Spleen (tissue), 11 donors: ENCODE measurements around the gene LINGO1. TPM values are rescaled to one million over a fixed set of nuclear protein-coding genes. Genes with fewer than 3 reads are reported as not detected.

Experiments
- DNase-seq: peaks from one replicate; pipeline ENCODE4 v3.0.0-alpha.2; 2020
- H3K27ac ChIP-seq, 8 donors: fragments of 200-600 bp; sonication (generic) in 7 of 8; 1 replicate in 4 of 8; 2 replicates in 4 of 8; pipeline versions ENCODE4 v1.5.0 to v1.8.0; 2016 to 2021; ENCODE audit warnings: inconsistent platforms in 4 of 8, mild to moderate bottlenecking in 4 of 8, moderate library complexity in 1 of 8
- H3K27me3 ChIP-seq, 7 donors: fragments of 200-600 bp; sonication (generic) in 6 of 7; replicated peaks in 1 of 7; 1 replicate in 4 of 7; 2 replicates in 3 of 7; pipeline versions ENCODE4 v1.5.0 to v1.8.0; 2016 to 2021; ENCODE audit warnings: inconsistent platforms in 3 of 7, mild to moderate bottlenecking in 1 of 7
- H3K36me3 ChIP-seq, 6 donors: fragments of 200-600 bp; sonication (generic) in 5 of 6; 1 replicate in 4 of 6; 2 replicates in 2 of 6; pipeline versions ENCODE4 v1.5.0 to v1.8.0; 2016 to 2021; ENCODE audit warnings: inconsistent platforms in 2 of 6
- H3K4me1 ChIP-seq, 6 donors: fragments of 200-600 bp; sonication (generic) in 5 of 6; 1 replicate in 3 of 6; 2 replicates in 3 of 6; pipeline versions ENCODE4 v1.5.0 to v1.8.0; 2016 to 2021; ENCODE audit warnings: inconsistent platforms in 3 of 6
- H3K4me3 ChIP-seq, 8 donors: fragments of 200-600 bp; sonication (generic) in 7 of 8; 1 replicate in 4 of 8; 2 replicates in 4 of 8; pipeline versions ENCODE4 v1.5.0 to v1.8.0; 2016 to 2021; ENCODE audit warnings: inconsistent platforms in 4 of 8, mild to moderate bottlenecking in 4 of 8, moderate library complexity in 2 of 8
- H3K9me3 ChIP-seq, 8 donors: fragments of 200-600 bp; sonication (generic) in 7 of 8; 1 replicate in 4 of 8; 2 replicates in 4 of 8; pipeline versions ENCODE4 v1.5.0 to v1.8.0; 2016 to 2021; ENCODE audit warnings: inconsistent platforms in 4 of 8
- POLR2A ChIP-seq, 3 donors: fragments of 450-650 bp; IDR thresholded peaks; one replicate each; pipeline ENCODE4 v1.5.1; 2017; ENCODE audit warnings: antibody characterized with exemption in 3 of 3, mild to moderate bottlenecking in 1 of 3
- POLR2AphosphoS5 ChIP-seq, 3 donors: sonication (generic); formaldehyde crosslinking; IDR thresholded peaks; one replicate each; pipeline ENCODE4 v1.5.1; 2017; ENCODE audit warnings: antibody characterized with exemption in 3 of 3
- WGBS, 5 donors: extraction: QIAGEN DNeasy Blood & Tissue Kit in 3 of 5; methylation state at CpG; one replicate each; pipeline versions ENCODE4 v1.1.5 to v1.1.7; 2013 to 2018; 5-methylcytosine and 5-hydroxymethylcytosine counted together
- intact Hi-C: fragments of 100-400 bp; cut with DNase I; formaldehyde crosslinking; loops from one replicate; pipeline ENCODE4 v1.15.0; 2023; ENCODE audit warnings: low total_unique reads
- polyA plus RNA-seq, 3 donors: library from polyadenylated mRNA; stranded (reverse); fragments of 200-250 nt; gene quantifications; one replicate each; pipeline ENCODE4 v1.2.1, GENCODE V29; 2013
- total RNA-seq, 7 donors: library from RNA; depleted of rRNA in 3 of 7; stranded (reverse); fragments of >200 nt in 3 of 7; fragmentation: NEBNext Ultra II Directional in 4 of 7; extraction: Animal tissue kit (Norgen Biotek cat#: 25700) in 4 of 7; gene quantifications; one replicate each; pipeline versions ENCODE4 v1.1.0 to v1.2.1, GENCODE V29; 2016 to 2021
- TF ChIP-seq, protein P1 (sequence below), 11 experiments: fragments of 200-600 bp in 7 of 11; fragments of 450-650 bp in 4 of 11; sonication (generic) in 4 of 11; IDR thresholded peaks in 8 of 11; conservative IDR thresholded peaks in 3 of 11; 1 replicate in 7 of 11; 2 replicates in 4 of 11; pipeline versions ENCODE4 v1.4.0 to v1.8.0; 2016 to 2021; ENCODE audit warnings: antibody characterized with exemption in 11 of 11, inconsistent platforms in 4 of 11, mild to moderate bottlenecking in 1 of 11
- donor health status: healthy with polysubstance abuse.
- donor health status: DM: no; HTN: no; CAD: no; lungs with moderate emphysema.
- donor health status: DM: no; HTN: no; CAD: no.
- donor health status: Bipolar disorder and iron deficiency.
- donor health status: healthy.
- donor health status: DM: no; HTN: no; CAD: no.
- donor health status: DM: yes; HTN: yes; CAD: no.

The LINGO1 gene
- total and polyA plus RNA-seq, 10 donors, result 0.46 to 7.3 (median 2.7) TPM

DNA sequence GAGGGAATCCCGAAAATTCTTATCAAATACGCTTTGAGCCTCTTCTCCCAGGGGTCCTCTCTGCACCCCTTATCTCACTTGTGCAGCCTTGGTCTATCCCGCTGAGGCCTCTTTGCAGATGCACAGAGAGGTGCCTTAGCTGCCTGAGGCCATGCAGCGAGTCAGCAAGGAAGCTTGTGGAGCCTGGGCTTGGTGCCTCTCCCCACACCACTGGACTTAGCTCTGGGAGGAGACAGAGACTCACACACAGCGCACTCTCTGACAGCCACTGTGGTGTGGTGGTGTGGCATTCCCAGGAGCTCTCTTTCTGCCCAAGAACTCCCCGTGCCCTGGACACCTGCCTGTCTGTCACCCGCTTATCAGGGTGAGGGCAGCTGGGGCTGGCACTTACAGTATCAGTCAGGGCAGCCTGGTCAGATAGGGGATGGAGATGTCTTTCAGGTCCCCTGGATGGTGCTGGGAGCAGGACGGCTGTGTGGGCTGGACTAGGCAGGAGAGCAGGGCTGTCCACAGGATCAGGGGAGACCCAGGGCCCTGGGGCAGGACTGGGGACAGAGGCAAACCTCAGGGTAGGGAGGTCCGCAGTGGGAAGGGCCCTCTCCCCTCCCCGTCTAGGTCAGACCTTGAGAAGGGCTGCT is 10.2 kb upstream of the LINGO1 start:
- Histone ChIP-seq H3K4me1 (no peaks in the 10 kb centered on the region), H3K27me3 (peaks cover 0 to 19% (median 0%) of the 10 kb centered on the region in 7 donors), H3K4me3 (no peak overlapping the region), H3K9me3 (no peaks in the 10 kb centered on the region), H3K27ac (no peak overlapping the region), H3K36me3 (no peaks in the 10 kb centered on the region)
- 80 to 91% (median 88%) methylated on average over 7 to 10 of the region's 10 CpGs for WGBS, 5 donors
- no peak for TF ChIP-seq POLR2A (IDR thresholded peaks at IDR 0.05)
- TF ChIP-seq, protein P1, sequence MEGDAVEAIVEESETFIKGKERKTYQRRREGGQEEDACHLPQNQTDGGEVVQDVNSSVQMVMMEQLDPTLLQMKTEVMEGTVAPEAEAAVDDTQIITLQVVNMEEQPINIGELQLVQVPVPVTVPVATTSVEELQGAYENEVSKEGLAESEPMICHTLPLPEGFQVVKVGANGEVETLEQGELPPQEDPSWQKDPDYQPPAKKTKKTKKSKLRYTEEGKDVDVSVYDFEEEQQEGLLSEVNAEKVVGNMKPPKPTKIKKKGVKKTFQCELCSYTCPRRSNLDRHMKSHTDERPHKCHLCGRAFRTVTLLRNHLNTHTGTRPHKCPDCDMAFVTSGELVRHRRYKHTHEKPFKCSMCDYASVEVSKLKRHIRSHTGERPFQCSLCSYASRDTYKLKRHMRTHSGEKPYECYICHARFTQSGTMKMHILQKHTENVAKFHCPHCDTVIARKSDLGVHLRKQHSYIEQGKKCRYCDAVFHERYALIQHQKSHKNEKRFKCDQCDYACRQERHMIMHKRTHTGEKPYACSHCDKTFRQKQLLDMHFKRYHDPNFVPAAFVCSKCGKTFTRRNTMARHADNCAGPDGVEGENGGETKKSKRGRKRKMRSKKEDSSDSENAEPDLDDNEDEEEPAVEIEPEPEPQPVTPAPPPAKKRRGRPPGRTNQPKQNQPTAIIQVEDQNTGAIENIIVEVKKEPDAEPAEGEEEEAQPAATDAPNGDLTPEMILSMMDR (IDR thresholded peaks at IDR 0.05 in 8 of 11, conservative IDR thresholded peaks at IDR 0.05 in 3 of 11), result no peak
- TF ChIP-seq POLR2AphosphoS5 (IDR thresholded peaks at IDR 0.05), result no peak
- intact Hi-C loops, result no loop called here
- no peak for DNase-seq

DNA sequence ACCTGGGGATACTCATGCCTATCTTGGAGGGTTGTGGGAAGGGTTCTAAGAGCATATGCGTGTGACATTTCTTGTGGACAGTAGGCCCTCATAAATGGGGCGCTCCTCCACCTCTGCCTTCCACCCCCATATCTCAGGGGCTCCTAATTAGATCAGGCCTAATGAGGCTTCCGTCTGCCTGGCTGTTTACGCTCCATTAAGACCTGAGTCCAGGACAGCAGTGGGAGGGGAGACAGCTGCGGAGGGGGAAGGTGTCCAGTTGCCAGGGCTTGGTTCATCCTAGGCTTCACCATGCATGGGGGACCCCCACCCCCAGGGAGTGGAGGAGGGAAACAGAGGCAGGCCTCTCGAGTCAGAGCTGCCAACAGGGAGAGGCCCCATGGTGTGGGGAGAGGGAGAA is 9.3 kb upstream of the LINGO1 start:
- H3K9me3 ChIP-seq, result no peaks in the 10 kb centered on the region
- DNase-seq, result no peak
- 83 to 92% (median 90%) methylated on average over 6 of the region's 6 CpGs for WGBS, 5 donors
- no peaks in the 10 kb centered on the region for H3K4me1 ChIP-seq
- intact Hi-C loops, result no loop called here
- H3K27ac ChIP-seq, result no peak overlapping the region
- H3K4me3 ChIP-seq, result no peak overlapping the region
- H3K36me3 ChIP-seq, result no peaks in the 10 kb centered on the region
- H3K27me3 ChIP-seq, result peaks cover 0 to 25% (median 0%) of the 10 kb centered on the region in 7 donors
- no peak for TF ChIP-seq POLR2AphosphoS5 (IDR thresholded peaks at IDR 0.05)
- TF ChIP-seq, protein P1 (IDR thresholded peaks at IDR 0.05 in 8 of 11, conservative IDR thresholded peaks at IDR 0.05 in 3 of 11), result no peak
- TF ChIP-seq POLR2A (IDR thresholded peaks at IDR 0.05), result no peak

DNA sequence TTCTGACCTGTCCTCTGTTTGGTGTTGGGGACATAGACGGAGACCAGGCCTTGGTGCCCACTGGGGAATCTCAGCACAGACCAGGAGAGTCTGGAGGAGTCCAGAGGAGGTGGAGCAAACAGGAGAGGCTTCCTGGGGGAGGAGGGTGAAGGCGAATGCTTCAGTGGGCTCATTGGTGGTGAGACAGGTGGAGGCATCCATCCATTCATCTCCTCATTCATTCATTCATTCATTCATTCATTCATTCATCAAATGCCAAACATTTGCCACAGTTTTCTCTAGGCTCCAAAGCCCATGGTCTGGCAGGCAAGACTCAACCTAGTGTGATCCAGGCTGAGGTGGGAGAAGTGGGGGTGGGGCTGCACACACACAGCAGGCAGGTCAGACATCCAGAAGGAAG is 7.9 kb upstream of the LINGO1 start:
- no peak overlapping the region for H3K27ac ChIP-seq
- H3K4me1 ChIP-seq, result no peaks in the 10 kb centered on the region
- 60 to 78% (median 63%) methylated on average over 2 of the region's 2 CpGs for WGBS, 5 donors
- TF ChIP-seq, protein P1 (IDR thresholded peaks at IDR 0.05 in 8 of 11, conservative IDR thresholded peaks at IDR 0.05 in 3 of 11), result no peak
- TF ChIP-seq POLR2AphosphoS5 (IDR thresholded peaks at IDR 0.05) (no peak), POLR2A (IDR thresholded peaks at IDR 0.05) (no peak)
- no peaks in the 10 kb centered on the region for H3K9me3 ChIP-seq
- no peak for DNase-seq
- H3K36me3 ChIP-seq, result no peaks in the 10 kb centered on the region
- peaks cover 0 to 39% (median 3%) of the 10 kb centered on the region in 7 donors for H3K27me3 ChIP-seq
- H3K4me3 ChIP-seq, result no peak overlapping the region
- intact Hi-C loops, result no loop called here

DNA sequence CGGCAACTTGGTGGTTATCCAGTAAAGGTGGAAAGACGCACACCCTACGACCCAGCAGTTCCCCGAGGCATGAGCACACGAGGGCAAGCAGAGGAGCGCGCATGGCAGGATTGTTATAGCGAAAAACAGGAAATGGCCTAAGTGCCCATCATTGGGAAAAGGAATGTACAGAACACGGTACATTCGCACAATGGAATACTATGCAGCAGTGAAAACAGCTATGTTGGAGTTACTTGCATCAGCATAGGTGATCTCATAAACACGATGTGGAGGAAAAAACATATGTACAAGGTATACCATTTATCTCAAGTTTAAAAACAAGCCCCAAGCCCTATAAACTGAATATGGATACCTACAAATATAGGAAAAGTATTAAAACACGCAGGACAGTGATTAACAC is 6.7 kb upstream of the LINGO1 start:
- WGBS, 5 donors, result 92 to 95% (median 93%) methylated on average over 12 of the region's 12 CpGs

More for the DNA sequence above, 6.7 kb upstream of the LINGO1 start:
- DNase-seq, result no peak
- intact Hi-C loops, result loop anchor here (10.0 kb wide), 1 partner anchor 185 kb away; no protein-coding TSS in a partner anchor
- no peak overlapping the region for H3K27ac ChIP-seq
- H3K4me1 ChIP-seq, result peaks cover 0 to 7% (median 5%) of the 10 kb centered on the region in 6 donors
- peaks cover 4 to 51% (median 14%) of the 10 kb centered on the region in 7 donors for H3K27me3 ChIP-seq
- no peak overlapping the region for H3K4me3 ChIP-seq
- no peaks in the 10 kb centered on the region for H3K36me3 ChIP-seq
- TF ChIP-seq POLR2A (IDR thresholded peaks at IDR 0.05) (no peak), POLR2AphosphoS5 (IDR thresholded peaks at IDR 0.05) (no peak)
- TF ChIP-seq, protein P1 (IDR thresholded peaks at IDR 0.05 in 8 of 11, conservative IDR thresholded peaks at IDR 0.05 in 3 of 11), result no peak
- no peaks in the 10 kb centered on the region for H3K9me3 ChIP-seq
